Testis (tissue), 3 donors: ENCODE results near the gene PRUNE2. TPM values are rescaled to one million over a fixed set of nuclear protein-coding genes. Genes with fewer than 3 reads are reported as not detected.

Experiments
- DNase-seq: peaks from one replicate; pipeline ENCODE4 v3.0.0-alpha.2; 2019
- H3K27ac ChIP-seq, 2 donors: fragments of 200-600 bp; sonication (generic); one replicate each; pipeline ENCODE4 v1.5.1; 2019
- H3K27me3 ChIP-seq: fragments of 200-600 bp; sonication (generic); one replicate; pipeline ENCODE4 v1.5.1; 2019
- H3K36me3 ChIP-seq: fragments of 200-600 bp; sonication (generic); one replicate; pipeline ENCODE4 v1.5.1; 2017; ENCODE audit warnings: low read depth; ENCODE audit errors: missing control alignments
- H3K4me1 ChIP-seq: fragments of 200-600 bp; sonication (generic); one replicate; pipeline ENCODE4 v1.5.1; 2019
- H3K4me3 ChIP-seq, 2 donors: fragments of 200-600 bp; sonication (generic); one replicate each; pipeline ENCODE4 v1.5.1; 2017 to 2019
- H3K9me3 ChIP-seq: fragments of 200-600 bp; sonication (generic); one replicate; pipeline ENCODE4 v1.5.1; 2017
- POLR2A ChIP-seq: fragments of 450-650 bp; IDR thresholded peaks from one replicate; pipeline ENCODE4 v1.6.1; 2017; ENCODE audit warnings: antibody characterized with exemption, mild to moderate bottlenecking, moderate library complexity
- WGBS, 2 donors: methylation state at CpG; one replicate each; pipeline ENCODE4 v1.1.5; 2018; 5-methylcytosine and 5-hydroxymethylcytosine counted together
- intact Hi-C: fragments of 100-400 bp; cut with DNase I; formaldehyde crosslinking; loops from one replicate; pipeline ENCODE4 v1.15.1; 2023; ENCODE audit warnings: low total_unique reads
- polyA plus RNA-seq: library from polyadenylated mRNA; stranded (reverse); fragments of 350-450 nt; fragmentation: Illumina TruSeq; extraction: RNeasy Lipid Tissue Mini Kit (QIAGEN cat#74804); gene quantifications from one replicate; pipeline ENCODE4 v1.2.3, GENCODE V29; 2014; ENCODE audit warnings: low read depth, low replicate concordance; ENCODE audit not compliant: insufficient read depth
- total RNA-seq, 2 donors: library from RNA; depleted of rRNA; stranded (reverse); fragments of >200 nt; gene quantifications; one replicate each; pipeline ENCODE4 v1.2.3, GENCODE V29; 2016
- TF ChIP-seq, protein P1 (sequence below), 3 experiments: fragments of 450-650 bp in 2 of 3; fragments of 200-600 bp in 1 of 3; sonication (generic) in 1 of 3; IDR thresholded peaks; one replicate each; pipeline ENCODE4 v1.5.1; 2016 to 2019; ENCODE audit warnings: antibody characterized with exemption in 3 of 3, mild to moderate bottlenecking in 2 of 3, moderate library complexity in 1 of 3

The PRUNE2 gene
- total and polyA plus RNA-seq, 3 donors from 2014 or later, result 15.8 to 19.3 (median 17.2) TPM

DNA sequence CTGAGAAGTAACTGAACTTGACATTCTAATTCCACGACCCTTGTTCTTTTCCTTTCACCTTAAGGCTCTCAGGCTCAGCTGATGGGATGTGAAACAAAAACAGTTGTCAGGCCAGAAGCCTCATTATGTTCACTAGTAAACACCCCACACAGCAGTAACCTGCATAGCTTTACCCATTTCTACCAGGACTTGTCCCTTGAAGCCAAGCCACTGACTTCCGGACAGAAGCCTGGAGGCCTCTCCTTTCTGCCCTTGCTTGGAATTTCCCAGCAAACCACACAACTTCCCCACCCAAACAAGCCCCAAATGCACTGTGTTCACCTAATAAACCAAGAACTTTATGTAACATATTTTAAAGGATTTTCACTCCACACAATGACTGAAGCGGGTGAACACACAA is 19.6 kb downstream of the PRUNE2 start:
- no peaks in the 10 kb centered on the region for H3K4me1 ChIP-seq
- intact Hi-C loops, result no loop called here
- WGBS, 2 donors, result 88 to 95% methylated on average over 3 of the region's 3 CpGs
- no peak for DNase-seq
- H3K27me3 ChIP-seq, result no peaks in the 10 kb centered on the region
- TF ChIP-seq, protein P1, sequence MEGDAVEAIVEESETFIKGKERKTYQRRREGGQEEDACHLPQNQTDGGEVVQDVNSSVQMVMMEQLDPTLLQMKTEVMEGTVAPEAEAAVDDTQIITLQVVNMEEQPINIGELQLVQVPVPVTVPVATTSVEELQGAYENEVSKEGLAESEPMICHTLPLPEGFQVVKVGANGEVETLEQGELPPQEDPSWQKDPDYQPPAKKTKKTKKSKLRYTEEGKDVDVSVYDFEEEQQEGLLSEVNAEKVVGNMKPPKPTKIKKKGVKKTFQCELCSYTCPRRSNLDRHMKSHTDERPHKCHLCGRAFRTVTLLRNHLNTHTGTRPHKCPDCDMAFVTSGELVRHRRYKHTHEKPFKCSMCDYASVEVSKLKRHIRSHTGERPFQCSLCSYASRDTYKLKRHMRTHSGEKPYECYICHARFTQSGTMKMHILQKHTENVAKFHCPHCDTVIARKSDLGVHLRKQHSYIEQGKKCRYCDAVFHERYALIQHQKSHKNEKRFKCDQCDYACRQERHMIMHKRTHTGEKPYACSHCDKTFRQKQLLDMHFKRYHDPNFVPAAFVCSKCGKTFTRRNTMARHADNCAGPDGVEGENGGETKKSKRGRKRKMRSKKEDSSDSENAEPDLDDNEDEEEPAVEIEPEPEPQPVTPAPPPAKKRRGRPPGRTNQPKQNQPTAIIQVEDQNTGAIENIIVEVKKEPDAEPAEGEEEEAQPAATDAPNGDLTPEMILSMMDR (IDR thresholded peaks at IDR 0.05), result no peak
- no peak for TF ChIP-seq POLR2A
- H3K9me3 ChIP-seq, result no peaks in the 10 kb centered on the region
- no peaks in the 10 kb centered on the region for H3K36me3 ChIP-seq
- no peak overlapping the region for H3K4me3 ChIP-seq
- H3K27ac ChIP-seq, result no peak overlapping the region

DNA sequence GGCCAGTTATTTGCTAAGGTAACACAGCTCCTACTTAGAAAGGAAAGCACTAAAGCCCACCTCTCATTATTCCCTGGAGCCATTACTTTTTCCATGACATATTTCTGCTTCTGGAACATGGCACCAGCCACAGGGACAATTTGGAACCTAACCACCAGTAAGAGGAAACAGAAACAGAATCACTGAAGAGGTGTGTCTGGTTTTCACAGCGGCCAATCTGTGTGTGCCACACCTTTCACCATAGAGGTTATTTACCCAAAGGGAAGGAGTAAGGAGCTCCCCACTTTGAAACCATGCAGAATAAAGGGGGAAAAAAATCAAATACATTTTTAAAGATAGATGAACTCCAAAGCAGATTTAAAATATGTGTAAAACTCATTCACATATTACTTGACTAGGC is 21.1 kb downstream of the PRUNE2 start:
- WGBS, 2 donors, result 95 to 100% methylated on average over 1 of the region's 1 CpG
- no peaks in the 10 kb centered on the region for H3K9me3 ChIP-seq
- no peak overlapping the region for H3K4me3 ChIP-seq
- intact Hi-C loops, result no loop called here
- H3K27ac ChIP-seq, result no peak overlapping the region
- no peaks in the 10 kb centered on the region for H3K27me3 ChIP-seq
- DNase-seq, result no peak
- H3K36me3 ChIP-seq, result no peaks in the 10 kb centered on the region
- no peaks in the 10 kb centered on the region for H3K4me1 ChIP-seq
- TF ChIP-seq POLR2A, result no peak
- TF ChIP-seq, protein P1 (IDR thresholded peaks at IDR 0.05), result no peak

DNA sequence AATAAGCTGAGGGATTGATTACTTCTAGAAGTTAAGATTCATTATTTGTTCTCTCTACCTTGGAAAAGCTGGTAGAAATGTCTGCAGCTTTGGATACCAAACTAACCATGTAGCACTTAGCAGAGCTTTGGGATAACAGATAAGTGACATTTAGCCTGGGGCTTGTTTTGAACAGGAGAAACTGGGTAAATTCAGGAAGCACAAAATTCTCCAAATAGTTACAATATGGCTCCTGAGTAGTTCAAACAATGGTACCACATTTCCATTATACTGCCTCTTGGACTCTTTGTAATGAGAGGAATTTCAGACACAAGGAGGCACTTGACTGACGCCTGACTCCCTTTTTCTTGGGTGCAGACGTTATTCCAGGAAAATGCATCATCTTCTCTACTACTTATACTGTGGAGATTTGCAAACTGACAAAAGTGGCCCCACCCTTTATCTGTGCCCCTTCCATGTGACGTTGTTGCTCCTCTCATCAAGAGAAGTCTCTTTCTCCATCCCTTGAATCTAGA is 22.5 kb downstream of the PRUNE2 start:
- H3K36me3 ChIP-seq, result no peaks in the 10 kb centered on the region
- H3K9me3 ChIP-seq, result no peaks in the 10 kb centered on the region
- H3K4me3 ChIP-seq, result no peak overlapping the region
- TF ChIP-seq POLR2A, result no peak
- TF ChIP-seq, protein P1 (IDR thresholded peaks at IDR 0.05), result no peak
- intact Hi-C loops, result no loop called here
- no peaks in the 10 kb centered on the region for H3K4me1 ChIP-seq
- DNase-seq, result no peak
- 72 to 83% methylated on average over 3 of the region's 3 CpGs for WGBS, 2 donors
- H3K27me3 ChIP-seq, result no peaks in the 10 kb centered on the region
- H3K27ac ChIP-seq, result no peak overlapping the region

DNA sequence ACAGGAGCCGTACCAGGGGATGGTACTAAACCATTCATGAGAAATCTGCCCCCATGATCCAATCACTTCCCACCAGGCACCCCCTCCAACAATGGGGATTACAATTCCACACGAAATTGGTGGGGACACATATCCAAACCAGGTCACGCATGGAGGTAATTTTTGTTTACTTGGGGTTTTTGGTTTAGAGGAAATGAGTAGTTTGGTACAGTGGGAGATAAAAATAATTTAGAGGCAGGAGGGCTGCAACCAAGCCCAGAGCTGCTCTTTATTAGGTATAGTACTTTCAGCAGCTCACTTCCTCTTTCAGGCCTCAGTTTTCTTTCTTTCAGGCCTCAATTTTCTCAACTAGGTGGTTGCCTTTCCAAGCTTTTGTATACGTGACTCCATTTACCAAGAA is 23.2 kb downstream of the PRUNE2 start:
- TF ChIP-seq POLR2A, result no peak
- TF ChIP-seq, protein P1 (IDR thresholded peaks at IDR 0.05), result no peak
- Histone ChIP-seq H3K9me3 (no peaks in the 10 kb centered on the region), H3K36me3 (no peaks in the 10 kb centered on the region), H3K4me1 (no peaks in the 10 kb centered on the region), H3K27ac (no peak overlapping the region), H3K4me3 (no peak overlapping the region), H3K27me3 (no peaks in the 10 kb centered on the region)
- WGBS, 2 donors, result 85% methylated on average over 4 of the region's 4 CpGs
- DNase-seq, result no peak
- intact Hi-C loops, result no loop called here

DNA sequence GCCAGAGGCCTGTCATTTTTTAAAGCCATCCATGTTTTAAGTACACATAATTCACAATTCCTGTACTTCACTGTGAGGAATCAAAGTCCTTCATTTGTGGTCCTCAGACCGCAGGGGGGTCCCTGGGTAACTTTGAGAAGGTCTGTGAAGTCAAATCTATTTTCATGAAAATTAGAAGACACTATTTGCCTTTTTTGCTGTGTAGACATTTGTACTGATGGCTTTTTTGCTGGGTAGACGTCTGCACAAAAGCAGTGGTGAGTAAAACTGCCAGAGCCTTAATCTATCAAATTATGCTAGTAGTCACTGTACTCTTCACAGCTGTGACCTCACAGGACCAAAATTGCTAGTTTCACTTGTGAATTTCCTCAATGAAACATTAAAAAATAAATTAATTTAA is 25.7 kb downstream of the PRUNE2 start:
- TF ChIP-seq, protein P1 (IDR thresholded peaks at IDR 0.05), result no peak
- no peak for TF ChIP-seq POLR2A
- no peaks in the 10 kb centered on the region for H3K9me3 ChIP-seq
- no peak for DNase-seq
- intact Hi-C loops, result no loop called here
- H3K36me3 ChIP-seq, result no peaks in the 10 kb centered on the region
- no peak overlapping the region for H3K4me3 ChIP-seq
- WGBS, 2 donors, result 77 to 80% methylated on average over 2 of the region's 2 CpGs
- H3K4me1 ChIP-seq, result no peaks in the 10 kb centered on the region
- H3K27ac ChIP-seq, result no peak overlapping the region
- H3K27me3 ChIP-seq, result no peaks in the 10 kb centered on the region
